HEK293T (cell line): ENCODE results near the gene PAK4.

Experiments used
- FOXA1 ChIP-seq: fragments of 450-650 bp; IDR thresholded peaks from 2 replicates; pipeline ENCODE4 v1.6.1; 2016; ENCODE audit warnings: mild to moderate bottlenecking
- FOXK2 ChIP-seq: fragments of 450-650 bp; IDR thresholded peaks from 2 replicates; pipeline ENCODE4 v1.6.1; 2016; ENCODE audit warnings: mild to moderate bottlenecking
- FOXM1 ChIP-seq: fragments of 450-650 bp; IDR thresholded peaks from 2 replicates; pipeline ENCODE4 v1.6.1; 2017; ENCODE audit warnings: mild to moderate bottlenecking, borderline replicate concordance
- HDGF ChIP-seq: fragments of 450-650 bp; IDR thresholded peaks from 2 replicates; pipeline ENCODE4 v1.6.1; 2017; ENCODE audit warnings: antibody characterized with exemption, borderline replicate concordance
- NFRKB ChIP-seq: fragments of 450-650 bp; IDR thresholded peaks from 2 replicates; pipeline ENCODE4 v1.6.1; 2016; ENCODE audit warnings: mild to moderate bottlenecking, moderate library complexity
- PKNOX1 ChIP-seq: fragments of 450-650 bp; IDR thresholded peaks from 2 replicates; pipeline ENCODE4 v1.6.1; 2016

GRCh38 chr19:39218230-39219007 lies 92.8 kb downstream of the PAK4 start:
- no peak for TF ChIP-seq PKNOX1
- TF ChIP-seq HDGF = no peak
- no peak for TF ChIP-seq FOXM1
- no peak for TF ChIP-seq FOXA1
- no peak for TF ChIP-seq FOXK2
- no peak for TF ChIP-seq NFRKB
